ENCODE results near the gene REM1. TPM values are rescaled to one million over a fixed set of nuclear protein-coding genes. Genes with fewer than 3 reads are reported as not detected.
"Not testable (repeated sequence)": the region's sequence is repeated elsewhere in the genome, so short reads cannot be mapped to it uniquely, and the experiment has no call there.

REM1 gene
- total RNA-seq (2022) (not detected in 2 replicates), Bru-seq, nascent RNA (not detected), BruChase-seq, experiment 1, labeled RNA remaining after a 2-hour chase (not detected), BruChase-seq, experiment 2, labeled RNA remaining after a 6-hour chase (not detected)
- long read RNA-seq, result 0 reads

DNA sequence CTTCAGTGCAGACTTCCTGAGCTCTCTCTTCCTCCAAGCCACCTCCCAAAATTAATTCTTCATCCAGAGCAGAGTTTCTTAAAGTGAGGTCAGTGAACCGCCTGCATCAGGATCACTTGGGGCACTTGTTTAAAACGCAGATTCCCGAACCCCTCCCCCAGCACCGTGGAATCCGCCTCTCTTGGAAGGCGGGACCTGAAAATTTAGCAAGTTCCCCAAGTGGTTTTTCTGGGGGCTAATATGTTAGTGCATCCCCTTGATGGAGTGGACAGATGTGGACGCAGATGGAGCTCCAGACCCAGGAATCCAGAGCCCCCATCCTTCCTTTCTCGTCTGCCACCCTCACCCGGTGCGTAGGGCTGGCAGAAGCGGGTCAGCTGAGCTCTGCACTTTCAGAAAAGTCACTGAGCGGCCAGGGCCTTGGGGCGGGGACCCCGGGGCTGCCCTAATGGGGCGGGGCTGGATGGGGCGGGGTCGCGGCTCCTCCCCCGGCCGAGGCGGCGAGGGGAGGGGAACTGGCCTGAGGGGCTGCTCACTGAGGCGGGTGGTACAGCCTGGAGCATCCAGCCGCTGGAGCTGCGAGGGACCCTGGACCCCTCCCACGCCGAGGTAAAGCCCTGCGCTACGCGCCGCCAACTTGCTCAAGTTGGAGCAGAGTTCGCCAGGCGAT is at the start of gene REM1, which contains the start of gene DEFB124:
Gene REM1, plus strand, starts transcription at position 531 of the 670 bp plus-strand sequence. CDS start 1,158 bp downstream, outside the sequence.
Gene DEFB124, minus strand, starts transcription at position 370 of the 670 bp plus-strand sequence. CDS start 2,114 bp downstream, outside the sequence.
- Mint-ChIP-seq H3K4me1 (ENCODE audit: low read depth, unreplicated experiment) (no peaks in the 10 kb centered on the region), H3K27ac (ENCODE audit: unreplicated experiment) (no peak within 1 kb of the TSS), H3K27me3 (ENCODE audit: insufficient read depth, unreplicated experiment) (peaks cover 22% of the 10 kb centered on the region), H3K36me3 (ENCODE audit: insufficient read depth, unreplicated experiment) (peaks cover 6% of the 10 kb centered on the region), H3K9me3 (ENCODE audit: unreplicated experiment) (peaks cover 10% of the 10 kb centered on the region), H3K4me3 (ENCODE audit: unreplicated experiment) (no peak within 1 kb of the TSS)
- Histone ChIP-seq H3K4me3 (ENCODE audit: low read depth, low read length) (no peak within 1 kb of the TSS), H3K9me3 (peaks cover 10% of the 10 kb centered on the region), H3K4me1 (peaks cover 7% of the 10 kb centered on the region; the same call in 1 of the 2 replicates), H3K36me3 (ENCODE audit: control insufficient read depth, insufficient read depth, low read length) (no peaks in the 10 kb centered on the region), H3K27me3 (replicated peaks; ENCODE audit: control insufficient read depth, insufficient read depth, low read length) (no peaks in the 10 kb centered on the region)
- DNase-seq, result no peak
- CTCF ChIA-PET, result interaction anchor here (1.4 kb wide), 1 partner anchor 28 kb away, joined by 7 read pairs; no protein-coding TSS in a partner anchor
- TF ChIP-seq, protein P1, sequence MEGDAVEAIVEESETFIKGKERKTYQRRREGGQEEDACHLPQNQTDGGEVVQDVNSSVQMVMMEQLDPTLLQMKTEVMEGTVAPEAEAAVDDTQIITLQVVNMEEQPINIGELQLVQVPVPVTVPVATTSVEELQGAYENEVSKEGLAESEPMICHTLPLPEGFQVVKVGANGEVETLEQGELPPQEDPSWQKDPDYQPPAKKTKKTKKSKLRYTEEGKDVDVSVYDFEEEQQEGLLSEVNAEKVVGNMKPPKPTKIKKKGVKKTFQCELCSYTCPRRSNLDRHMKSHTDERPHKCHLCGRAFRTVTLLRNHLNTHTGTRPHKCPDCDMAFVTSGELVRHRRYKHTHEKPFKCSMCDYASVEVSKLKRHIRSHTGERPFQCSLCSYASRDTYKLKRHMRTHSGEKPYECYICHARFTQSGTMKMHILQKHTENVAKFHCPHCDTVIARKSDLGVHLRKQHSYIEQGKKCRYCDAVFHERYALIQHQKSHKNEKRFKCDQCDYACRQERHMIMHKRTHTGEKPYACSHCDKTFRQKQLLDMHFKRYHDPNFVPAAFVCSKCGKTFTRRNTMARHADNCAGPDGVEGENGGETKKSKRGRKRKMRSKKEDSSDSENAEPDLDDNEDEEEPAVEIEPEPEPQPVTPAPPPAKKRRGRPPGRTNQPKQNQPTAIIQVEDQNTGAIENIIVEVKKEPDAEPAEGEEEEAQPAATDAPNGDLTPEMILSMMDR (IDR thresholded peaks at IDR 0.05; ENCODE audit: insufficient read depth in 1 of 2, low read depth in 1 of 2, low read length in 1 of 2, severe bottlenecking in 1 of 2, unreplicated experiment in 1 of 2), result no peak
- intact Hi-C loops (cut with micrococcal nuclease; ENCODE audit: unreplicated experiment), result no loop called here
- no TSS peak for BruUV-seq (replicated peaks)
- POLR2A ChIA-PET, result no interaction called here

GRCh38 chr20:31425797-31426196 is 49.3 kb upstream of the REM1 start:
- Mint-ChIP-seq H3K27me3 (ENCODE audit: insufficient read depth, unreplicated experiment) (peaks cover 19% of the 10 kb centered on the region), H3K27ac (ENCODE audit: unreplicated experiment) (no peak overlapping the region), H3K4me1 (ENCODE audit: low read depth, unreplicated experiment) (no peaks in the 10 kb centered on the region), H3K4me3 (ENCODE audit: unreplicated experiment) (no peak overlapping the region), H3K36me3 (ENCODE audit: insufficient read depth, unreplicated experiment) (no peaks in the 10 kb centered on the region), H3K9me3 (ENCODE audit: unreplicated experiment) (no peaks in the 10 kb centered on the region)
- intact Hi-C loops (cut with micrococcal nuclease; ENCODE audit: unreplicated experiment), result no loop called here
- Histone ChIP-seq H3K4me3 (ENCODE audit: low read depth, low read length) (no peak overlapping the region), H3K27me3 (replicated peaks; ENCODE audit: control insufficient read depth, insufficient read depth, low read length) (no peaks in the 10 kb centered on the region), H3K9me3 (no peaks in the 10 kb centered on the region), H3K4me1 (no peaks in the 10 kb centered on the region), H3K36me3 (ENCODE audit: control insufficient read depth, insufficient read depth, low read length) (no peaks in the 10 kb centered on the region)
- POLR2A ChIA-PET, result no interaction called here
- DNase-seq, result no peak
- TF ChIP-seq, protein P1 (IDR thresholded peaks at IDR 0.05; ENCODE audit: insufficient read depth in 1 of 2, low read depth in 1 of 2, low read length in 1 of 2, severe bottlenecking in 1 of 2, unreplicated experiment in 1 of 2), result no peak
- CTCF ChIA-PET, result no interaction called here
- BruUV-seq (replicated peaks), result no TSS peak

GRCh38 chr20:31426891-31427551 is 48.1 kb upstream of the REM1 start:
- intact Hi-C loops (cut with micrococcal nuclease; ENCODE audit: unreplicated experiment); H3K4me3 Mint-ChIP-seq (ENCODE audit: unreplicated experiment); H3K4me3 ChIP-seq (ENCODE audit: low read depth, low read length); H3K27me3 ChIP-seq (replicated peaks; ENCODE audit: control insufficient read depth, insufficient read depth, low read length); H3K4me1 Mint-ChIP-seq (ENCODE audit: low read depth, unreplicated experiment); H3K36me3 ChIP-seq (ENCODE audit: control insufficient read depth, insufficient read depth, low read length); H3K36me3 Mint-ChIP-seq (ENCODE audit: insufficient read depth, unreplicated experiment); POLR2A ChIA-PET; H3K27ac Mint-ChIP-seq (ENCODE audit: unreplicated experiment); BruUV-seq (replicated peaks); CTCF ChIA-PET; H3K9me3 ChIP-seq; DNase-seq; H3K9me3 Mint-ChIP-seq (ENCODE audit: unreplicated experiment); H3K4me1 ChIP-seq: not testable (repeated sequence)
- peaks cover 19% of the 10 kb centered on the region for H3K27me3 Mint-ChIP-seq (ENCODE audit: insufficient read depth, unreplicated experiment)

DNA sequence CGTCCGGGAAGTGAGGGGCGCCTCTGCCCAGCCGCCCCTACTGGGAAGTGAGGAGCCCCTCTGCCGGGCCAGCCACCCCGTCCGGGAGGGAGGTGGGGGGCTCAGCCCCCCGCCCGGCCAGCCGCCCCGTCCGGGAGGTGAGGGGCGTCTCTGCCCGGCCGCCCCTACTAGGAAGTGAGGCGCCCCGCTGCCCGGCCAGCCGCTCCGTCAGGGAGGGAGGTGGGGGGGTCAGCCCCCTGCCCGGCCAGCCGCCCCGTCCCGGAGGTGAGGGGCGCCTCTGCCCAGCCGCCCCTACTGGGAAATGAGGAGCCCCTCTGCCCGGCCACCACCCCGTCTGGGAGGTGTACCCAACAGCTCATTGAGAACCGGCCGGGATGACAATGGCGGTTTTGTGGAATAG is 47.5 kb upstream of the REM1 start:
- H3K36me3 Mint-ChIP-seq (ENCODE audit: insufficient read depth, unreplicated experiment); POLR2A ChIA-PET; H3K9me3 Mint-ChIP-seq (ENCODE audit: unreplicated experiment); H3K4me3 ChIP-seq (ENCODE audit: low read depth, low read length); H3K27me3 ChIP-seq (replicated peaks; ENCODE audit: control insufficient read depth, insufficient read depth, low read length); DNase-seq; H3K9me3 ChIP-seq; BruUV-seq (replicated peaks); H3K27ac Mint-ChIP-seq (ENCODE audit: unreplicated experiment); H3K36me3 ChIP-seq (ENCODE audit: control insufficient read depth, insufficient read depth, low read length); CTCF ChIA-PET; H3K4me1 ChIP-seq; H3K4me1 Mint-ChIP-seq (ENCODE audit: low read depth, unreplicated experiment); intact Hi-C loops (cut with micrococcal nuclease; ENCODE audit: unreplicated experiment); H3K4me3 Mint-ChIP-seq (ENCODE audit: unreplicated experiment): not testable (repeated sequence)
- H3K27me3 Mint-ChIP-seq (ENCODE audit: insufficient read depth, unreplicated experiment), result peaks cover 19% of the 10 kb centered on the region
